NT2/D1 (cell line): Measurements from ENCODE around the gene TMEM239.

ENCODE experiments used
- SUZ12 ChIP-seq: IDR thresholded peaks from 2 replicates; pipeline ENCODE4 v1.6.1; 2011; ENCODE audit not compliant: insufficient read length, insufficient read depth; ENCODE audit errors: extremely low read depth
- YY1 ChIP-seq: IDR thresholded peaks from 2 replicates; pipeline ENCODE4 v1.6.1; 2011; ENCODE audit not compliant: insufficient read length, insufficient read depth

DNA sequence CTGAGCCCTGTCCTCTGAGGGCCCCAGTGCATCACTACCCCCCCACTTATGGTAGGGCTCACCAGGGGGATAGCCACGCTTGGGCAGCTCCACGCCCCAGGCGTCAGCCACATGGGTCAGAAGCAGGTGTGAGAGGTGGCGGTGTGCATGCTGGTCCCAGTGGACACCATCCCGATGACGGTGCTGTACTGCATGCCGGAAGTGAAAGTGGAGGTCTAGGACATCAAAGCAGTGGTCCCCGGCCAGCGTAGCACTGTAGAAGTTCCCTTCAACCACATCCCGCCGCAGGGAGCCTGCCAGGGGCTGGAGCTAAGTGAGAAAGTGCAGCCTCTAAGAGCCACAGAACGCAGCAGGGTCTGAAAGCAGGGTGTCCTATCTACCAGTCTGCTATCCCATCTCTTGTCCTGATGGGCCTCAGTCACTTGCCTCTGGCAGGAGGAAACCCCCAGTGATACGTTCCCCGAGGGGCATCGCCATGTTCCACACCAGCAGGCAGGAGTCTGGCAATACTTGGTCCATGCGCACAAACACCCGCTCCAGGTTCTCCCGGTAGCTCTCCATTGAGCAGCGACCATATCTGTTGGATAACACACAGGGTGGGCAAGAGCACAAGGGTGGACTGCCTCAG, 22.1 kb downstream of the TMEM239 start:
- no peak for TF ChIP-seq SUZ12
- no peak for TF ChIP-seq YY1
